ENCODE data around the gene SOHLH2. TPM values are rescaled to one million over a fixed set of nuclear protein-coding genes. Genes with fewer than 3 reads are reported as not detected.

Gene SOHLH2
- not detected in 5 replicates for total RNA-seq (2022; extraction: Qiagen RNA extraction)

GRCh38 chr13:36214163-36214921 lies at the start of gene SOHLH2:
Gene SOHLH2 (minus strand): TSS chr13:36214556. CDS start chr13:36214526, 30 bp downstream.

GRCh38 chr13:36131222-36131930 lies 83.0 kb downstream of the SOHLH2 start, which contains the start of gene DCLK1:
Gene DCLK1 (minus strand): TSS chr13:36131382.

Other genes starting within 250 kb of the SOHLH2 start
- 0.92 to 1.6 TPM (median 0.97 TPM) in 5 replicates for gene DCLK1, start 83.2 kb downstream of the SOHLH2 start, total RNA-seq (2022; extraction: Qiagen RNA extraction)
- 0.16 to 0.67 TPM (median 0.22 TPM) in 5 replicates for gene CCDC169, start 83.3 kb upstream of the SOHLH2 start, total RNA-seq (2022; extraction: Qiagen RNA extraction)
- 19.9 to 29.5 TPM (median 21.1 TPM) in 5 replicates for gene SPART, start 131.8 kb upstream of the SOHLH2 start, total RNA-seq (2022; extraction: Qiagen RNA extraction)
- 0.28 to 0.56 TPM (median 0.45 TPM) in 5 replicates for gene CCNA1, start 217.9 kb upstream of the SOHLH2 start, total RNA-seq (2022; extraction: Qiagen RNA extraction)